Activated T-cell treated with anti-CD3 and anti-CD28 coated beads for 1 hour (primary cell): ENCODE data around the gene USF1.
"Not testable (repeated sequence)": the region's sequence is repeated elsewhere in the genome, so short reads cannot be mapped to it uniquely, and the experiment has no call there.

Experiments
- DNase-seq: peaks from one replicate; pipeline ENCODE4 v3.0.0-alpha.2; 2020; ENCODE audit warnings: low read depth

Gene USF1

DNA sequence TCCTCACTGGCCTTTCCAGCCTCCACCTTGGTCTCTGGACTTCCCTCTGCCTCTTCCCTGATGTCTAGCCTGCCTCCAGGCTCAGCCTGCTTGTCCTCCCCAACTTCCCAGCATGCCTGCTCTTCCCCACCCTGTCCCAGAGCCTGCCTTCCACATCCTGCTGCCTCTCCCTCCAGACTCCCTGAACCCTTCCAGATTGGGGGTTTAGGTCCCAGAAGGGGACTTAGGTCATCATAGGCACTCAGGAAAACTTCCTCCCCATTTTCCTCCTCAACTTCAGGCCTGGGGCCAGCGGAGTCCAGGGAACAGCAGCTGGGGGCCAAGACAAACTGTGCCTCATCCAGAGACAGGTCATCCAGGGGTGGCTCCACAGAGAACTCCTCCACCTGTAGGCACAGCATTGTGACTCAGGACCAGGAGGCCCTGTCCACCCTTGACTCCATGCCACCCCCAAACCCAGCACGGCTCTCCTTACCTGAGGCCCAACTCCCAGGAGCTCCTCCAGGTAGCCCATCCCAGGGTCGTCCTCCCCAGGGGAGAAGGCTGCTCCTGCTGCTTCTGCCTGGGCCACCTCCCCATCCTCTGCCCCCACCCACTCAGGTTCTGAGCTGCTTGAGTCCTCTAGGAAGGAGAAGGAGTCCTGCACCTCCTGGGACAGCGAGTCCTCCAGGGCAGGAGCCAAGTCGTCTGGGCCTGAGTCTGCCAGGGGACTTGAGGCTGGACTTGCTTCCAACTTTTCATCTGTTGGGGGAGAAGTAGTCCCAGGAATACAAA is 3.4 kb upstream of the USF1 start:
- DNase-seq = no peak

DNA sequence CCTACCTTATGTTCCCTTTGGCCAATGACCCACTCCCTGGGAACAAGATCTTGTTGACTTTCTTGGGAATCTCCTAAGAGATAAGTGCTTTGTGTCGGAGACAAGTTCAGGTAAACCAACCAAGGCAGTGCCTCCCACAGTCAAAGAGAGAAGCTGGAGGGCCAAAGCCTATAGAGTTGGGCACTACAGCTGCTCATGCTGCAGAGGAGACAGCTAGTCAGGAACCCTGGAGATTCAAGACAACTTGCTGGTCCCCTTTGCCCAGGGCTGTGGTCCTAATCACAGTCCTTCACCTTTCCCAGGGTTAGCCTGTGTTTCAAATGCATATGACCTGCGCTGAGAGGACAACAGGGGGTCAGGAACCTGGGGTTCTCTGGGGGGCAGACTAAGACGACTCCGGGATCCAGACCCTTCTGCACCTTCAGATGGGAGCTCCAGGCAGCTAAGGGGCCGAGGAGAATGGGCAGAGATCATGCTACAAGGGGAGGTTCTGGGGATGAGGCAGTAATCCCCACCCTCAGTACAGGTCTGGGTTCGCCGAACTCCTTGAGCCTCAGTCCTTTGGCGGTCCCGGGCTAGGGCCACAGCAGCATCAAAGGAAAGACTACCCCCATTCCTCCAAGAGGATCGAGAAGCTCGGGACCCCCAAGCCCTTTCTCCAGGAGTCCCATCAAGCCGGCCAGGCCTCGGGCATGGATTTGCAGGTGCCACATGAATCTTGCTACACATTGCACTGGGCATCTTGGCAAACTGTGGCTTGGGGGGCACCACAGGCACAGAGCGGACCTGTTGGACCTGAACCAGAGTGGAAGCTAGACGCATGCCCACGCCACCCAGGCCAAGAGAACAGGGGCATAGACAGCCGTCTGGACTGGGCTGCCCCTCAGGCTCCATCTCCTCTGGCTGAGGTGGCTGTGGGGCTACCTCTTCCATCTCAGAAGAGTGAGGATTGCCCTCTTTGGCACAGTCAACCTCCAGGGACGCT is 2.0 kb upstream of the USF1 start:
- DNase-seq = no peak

DNA sequence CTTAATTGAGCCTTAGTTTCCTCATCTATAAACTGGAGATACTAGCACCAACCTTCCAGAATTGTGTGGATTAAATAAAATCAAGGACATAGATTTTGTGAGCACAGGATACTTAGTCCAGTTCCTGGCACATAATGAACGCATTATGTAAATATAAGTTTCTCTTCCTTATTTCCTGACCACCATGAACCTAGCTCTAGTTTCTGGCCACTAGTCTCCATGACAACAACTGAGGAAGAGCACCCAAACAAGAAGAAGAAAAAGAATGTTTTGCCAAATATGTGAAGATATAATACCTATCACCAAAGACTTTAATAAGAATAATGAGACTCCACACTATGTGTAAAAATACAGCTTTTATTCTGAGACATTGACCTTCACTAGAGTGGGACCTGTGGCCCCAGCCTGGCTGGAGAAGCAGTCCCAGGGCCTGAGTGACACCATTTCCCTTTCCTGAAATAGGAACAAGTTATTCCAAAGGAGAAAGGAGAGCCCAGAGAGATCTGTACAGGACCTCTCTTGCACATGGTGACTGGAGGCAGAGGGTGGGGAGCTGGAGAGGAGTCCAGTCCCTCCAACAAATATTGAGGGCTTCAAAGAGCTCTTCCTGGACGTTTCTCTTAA is 940 bp upstream of the USF1 start:
- DNase-seq = no peak

DNA sequence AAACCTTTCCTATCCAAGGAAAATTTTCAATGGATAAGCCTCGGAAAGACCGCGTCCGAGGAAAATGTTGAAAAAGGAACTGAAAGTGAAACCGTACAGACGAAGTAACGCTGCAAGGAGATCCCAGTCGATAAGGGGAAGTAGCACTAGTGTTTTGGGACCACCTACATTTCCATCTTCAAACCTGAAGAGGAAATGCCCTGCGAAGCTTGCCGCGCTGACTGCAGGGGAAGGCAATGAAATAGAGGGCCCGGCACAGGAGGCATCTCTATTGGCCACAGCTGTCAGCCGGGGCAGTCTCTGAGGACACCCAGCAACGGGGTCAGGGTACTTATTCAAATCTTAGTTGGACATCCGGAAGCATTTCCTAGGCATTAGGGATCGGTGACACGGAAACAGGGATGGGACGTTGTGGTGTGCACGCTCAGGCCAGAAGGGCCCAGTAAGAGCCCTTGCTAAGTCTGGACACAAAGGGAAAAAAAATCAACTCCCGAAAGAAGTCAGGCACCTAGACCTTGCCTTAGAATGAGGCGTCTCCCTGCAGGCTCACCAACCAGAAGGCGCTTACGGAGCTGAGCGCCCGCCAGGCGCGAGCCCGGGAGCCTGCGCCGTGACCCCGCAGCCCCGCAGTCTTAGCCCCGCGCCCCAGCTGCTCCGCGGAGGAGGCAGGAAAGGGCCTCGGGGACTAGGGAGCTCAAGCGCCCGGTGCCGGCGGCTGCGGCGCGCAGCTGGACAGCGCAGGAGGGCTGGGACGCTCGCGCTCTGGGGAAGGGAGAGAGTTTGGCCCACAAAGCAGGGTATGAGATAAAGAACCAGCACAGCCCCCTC is 655 bp downstream of the USF1 start:
- DNase-seq = peak; percentile 48

DNA sequence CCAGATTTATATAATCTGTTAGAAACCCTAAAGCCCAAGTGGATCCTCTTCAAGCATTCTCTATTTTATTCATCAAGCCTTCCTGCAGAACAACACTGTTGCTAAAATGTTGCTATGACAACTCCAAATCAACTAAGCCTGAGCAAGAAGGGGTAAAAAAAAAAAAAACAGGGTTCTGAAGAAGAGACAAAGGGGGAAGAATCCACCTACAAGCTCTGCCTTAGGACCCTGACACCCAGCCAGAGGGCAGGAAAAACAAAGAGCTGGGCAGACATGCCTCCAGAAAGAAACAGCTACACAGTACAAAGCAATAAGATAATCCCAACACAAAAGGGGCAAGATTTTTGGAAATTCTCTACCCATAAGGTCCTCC is 1.3 kb downstream of the USF1 start:
- DNase-seq = no peak

DNA sequence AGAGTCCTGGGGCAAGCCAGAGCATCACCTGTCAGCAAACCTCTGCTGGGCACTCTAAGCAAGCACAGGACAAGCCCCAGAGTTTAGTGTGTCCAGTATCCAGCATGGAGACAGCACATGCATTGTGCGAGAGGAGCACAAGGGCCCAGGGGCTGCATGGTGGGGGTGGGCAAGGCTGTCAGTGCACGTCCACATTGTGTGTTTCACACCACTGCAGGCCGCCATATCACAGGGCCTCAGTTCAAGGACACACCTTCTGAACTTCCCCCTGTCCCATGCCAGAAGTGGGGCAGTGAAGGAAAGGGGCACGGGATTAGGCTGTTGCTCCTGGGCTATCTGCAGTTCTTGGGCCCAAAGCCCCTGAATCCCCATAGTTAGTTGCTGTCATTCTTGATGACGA is 6.2 kb downstream of the USF1 start:
- DNase-seq = no peak

DNA sequence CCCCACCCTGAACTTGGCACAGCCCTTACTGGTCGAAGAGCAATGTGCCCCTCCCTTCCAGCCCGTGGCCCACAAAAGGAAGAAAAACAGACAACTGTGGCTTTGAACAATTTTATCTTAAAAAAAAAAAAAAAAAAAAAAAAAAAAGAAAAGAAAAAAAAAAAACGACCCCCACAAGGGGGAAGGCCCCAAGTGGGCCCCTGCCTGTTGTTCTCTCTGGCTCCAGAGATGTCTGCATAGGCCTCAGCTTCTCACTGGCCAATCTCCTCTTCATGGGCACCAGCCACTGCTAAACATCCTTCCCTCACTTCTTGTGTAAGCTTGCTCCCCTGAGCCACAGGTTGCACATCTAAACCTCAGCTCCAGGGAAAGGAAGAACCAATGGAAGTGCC is 6.6 kb downstream of the USF1 start:
- DNase-seq = no peak

DNA sequence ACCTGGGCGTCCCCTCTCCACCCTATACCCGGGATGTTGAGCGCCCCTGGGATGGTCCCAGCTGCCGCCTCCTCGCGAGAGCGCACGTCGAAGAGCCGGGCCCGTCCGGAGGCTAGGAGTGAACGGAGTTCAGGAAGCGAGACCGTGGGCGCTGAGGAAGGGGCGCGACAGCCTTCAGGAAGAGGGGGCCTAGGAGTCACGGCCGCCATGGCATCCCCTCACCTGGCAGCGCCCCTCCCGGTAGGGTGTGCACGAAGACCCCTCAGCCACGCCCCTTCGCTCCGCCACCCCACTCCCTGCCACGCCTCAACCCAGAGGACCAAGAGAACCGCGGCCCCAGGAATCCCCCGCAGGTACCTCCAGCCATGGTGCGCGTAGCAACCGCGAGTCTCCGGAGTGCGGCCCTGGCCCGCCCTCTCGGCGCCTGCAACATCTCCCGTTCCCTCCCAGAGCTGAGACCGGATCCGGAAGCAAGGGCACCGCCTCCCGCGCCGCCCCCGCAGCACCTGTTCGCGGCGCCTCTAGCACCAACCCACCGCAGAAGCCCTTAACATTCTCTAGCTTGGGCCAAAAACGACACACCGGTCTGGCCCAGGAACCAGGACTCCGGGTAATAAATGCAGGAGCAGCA is 7.1 kb downstream of the USF1 start, which contains the start of gene TSTD1:
Gene TSTD1, minus strand, starts transcription at position 442 of the 631 bp plus-strand sequence. Its CDS starts 75 bp downstream, at position 367.
- peak; percentile 70 for DNase-seq

DNA sequence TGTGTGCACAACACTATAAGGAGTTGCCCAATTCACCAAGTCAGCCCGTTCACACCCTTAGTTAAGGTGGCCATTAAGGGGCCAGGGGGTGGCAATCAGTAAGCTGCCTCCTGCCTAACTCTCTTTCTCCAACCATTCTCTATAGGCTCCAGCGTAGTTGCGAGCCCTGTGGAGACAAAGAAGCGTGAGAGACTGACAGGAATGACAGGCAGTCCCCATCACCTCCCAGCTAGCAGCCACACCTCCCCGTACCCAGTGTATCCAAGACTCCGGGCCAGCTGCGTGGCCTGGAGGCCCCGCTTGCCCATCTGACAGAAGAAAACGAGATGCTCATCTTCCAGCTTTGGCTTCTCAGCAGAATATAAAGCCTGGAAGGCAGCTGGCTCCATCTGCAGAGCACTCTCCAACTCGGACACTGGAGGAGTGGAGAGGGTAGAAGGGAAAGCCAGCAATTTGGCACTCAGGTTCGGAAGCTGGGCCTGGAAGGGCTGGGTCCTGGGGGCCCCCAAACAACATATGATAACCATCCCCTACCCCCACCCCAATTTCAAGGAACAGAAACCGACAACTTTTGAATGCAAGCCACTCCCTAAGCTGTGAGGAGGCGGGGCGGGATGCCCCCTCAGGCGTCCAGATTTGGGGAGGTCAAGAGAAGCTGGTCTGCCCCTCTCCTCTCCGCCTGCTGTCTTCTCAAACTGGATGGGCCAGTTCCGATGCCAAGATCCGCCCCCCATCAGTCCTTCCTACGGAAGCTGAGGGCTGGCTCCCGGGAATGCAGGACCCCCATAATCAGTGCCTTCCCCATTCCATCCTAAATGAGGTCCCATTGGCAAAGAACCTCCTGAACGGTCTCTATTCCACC is 7.9 kb downstream of the USF1 start:
- no peak for DNase-seq

DNA sequence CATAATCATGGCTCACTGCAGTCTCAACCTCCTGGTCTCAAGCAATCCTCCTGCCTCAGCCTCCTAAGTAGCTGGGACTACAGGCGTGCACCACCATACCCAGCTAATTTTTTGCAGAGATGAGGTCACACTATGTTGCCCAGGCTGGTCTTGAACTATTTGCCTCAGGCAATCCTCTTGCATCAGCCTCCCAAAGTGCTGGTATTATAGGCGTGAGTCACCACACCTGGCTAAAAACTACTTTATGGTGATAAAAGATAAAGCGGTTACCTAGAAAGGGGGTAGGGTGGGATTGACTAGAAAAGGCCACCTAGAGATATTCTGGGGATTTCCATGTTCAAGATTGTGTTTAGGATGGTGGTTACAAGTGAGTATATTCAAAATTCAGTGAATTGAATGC is 12.0 kb downstream of the USF1 start:
- no peak for DNase-seq

DNA sequence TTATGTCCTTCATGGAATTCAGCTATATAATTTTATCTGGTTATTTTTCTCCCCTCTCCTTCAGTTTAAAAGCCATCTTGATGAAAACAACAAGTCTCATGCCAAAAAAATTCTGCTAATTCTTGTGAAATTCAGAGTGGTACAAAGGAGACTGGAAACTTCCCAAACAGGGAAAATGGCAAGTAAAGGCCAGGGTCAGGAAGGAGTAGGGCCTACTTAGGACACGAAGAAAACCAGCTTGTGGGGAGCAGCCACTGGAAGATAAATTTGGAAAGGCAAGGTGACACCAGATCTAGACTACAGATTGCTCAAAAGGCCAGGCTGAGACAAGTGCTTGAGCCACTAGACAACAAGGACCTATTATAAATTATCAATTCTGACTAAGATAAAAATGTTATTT is 13.4 kb downstream of the USF1 start:
- DNase-seq = no peak

DNA sequence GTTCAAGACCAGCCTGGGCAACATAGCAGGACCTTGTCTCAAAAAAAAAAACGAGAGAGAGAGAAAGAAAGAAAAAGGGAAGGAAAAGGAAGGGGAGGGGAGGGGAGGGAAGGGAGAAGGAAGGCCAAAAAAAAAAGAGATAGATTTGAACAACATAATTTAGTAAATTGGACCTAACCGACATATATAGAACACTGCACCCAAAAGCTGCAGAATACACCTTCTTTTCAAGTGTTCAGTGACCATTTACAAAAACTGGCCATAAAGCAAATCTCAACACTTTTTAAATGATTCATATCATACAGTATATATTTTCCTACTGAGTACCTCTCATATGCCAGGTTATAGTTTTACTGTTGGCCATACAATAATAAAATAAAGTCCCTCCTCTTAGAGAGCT is 13.9 kb downstream of the USF1 start:
- DNase-seq = no peak

DNA sequence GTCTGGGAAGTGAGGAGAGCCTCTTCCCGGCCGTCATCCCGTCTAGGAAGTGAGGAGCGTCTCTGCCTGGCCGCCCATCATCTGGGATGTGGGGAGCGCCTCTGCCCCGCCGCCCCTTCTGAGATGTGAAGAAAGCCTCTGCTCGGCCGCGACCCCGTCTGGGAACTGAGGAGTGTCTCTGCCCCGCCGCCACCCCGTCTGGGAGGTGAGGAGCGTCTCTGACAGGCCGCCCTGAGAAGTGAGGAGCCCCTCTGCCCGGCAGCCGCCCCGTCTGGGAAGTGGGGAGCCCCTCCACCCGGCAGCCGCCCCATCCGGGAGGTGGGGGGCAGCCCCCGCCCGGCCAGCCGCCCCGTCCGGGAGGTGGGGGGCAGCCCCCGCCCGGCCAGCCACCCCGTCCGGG is 16.3 kb downstream of the USF1 start:
- DNase-seq = not testable (repeated sequence)

DNA sequence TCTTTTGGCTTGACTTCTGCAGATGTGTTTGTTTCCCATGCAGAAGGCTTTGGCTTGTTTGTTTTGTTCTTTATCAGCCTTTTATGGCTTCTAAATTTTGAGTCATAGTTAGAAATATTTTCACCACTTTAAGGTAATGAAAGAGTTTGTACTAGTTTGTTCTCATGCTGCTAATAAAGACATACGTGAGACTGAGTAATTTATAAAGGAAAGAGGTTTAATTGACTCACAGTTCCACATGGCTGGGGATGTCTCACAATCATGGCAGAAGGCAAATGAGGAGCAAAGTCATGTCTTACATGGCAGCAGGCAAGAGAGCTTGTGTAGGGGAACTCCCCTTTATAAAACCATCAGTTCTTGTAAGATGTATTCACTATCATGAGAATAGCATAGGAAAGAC is 18.8 kb downstream of the USF1 start:
- DNase-seq = not testable (repeated sequence)

DNA sequence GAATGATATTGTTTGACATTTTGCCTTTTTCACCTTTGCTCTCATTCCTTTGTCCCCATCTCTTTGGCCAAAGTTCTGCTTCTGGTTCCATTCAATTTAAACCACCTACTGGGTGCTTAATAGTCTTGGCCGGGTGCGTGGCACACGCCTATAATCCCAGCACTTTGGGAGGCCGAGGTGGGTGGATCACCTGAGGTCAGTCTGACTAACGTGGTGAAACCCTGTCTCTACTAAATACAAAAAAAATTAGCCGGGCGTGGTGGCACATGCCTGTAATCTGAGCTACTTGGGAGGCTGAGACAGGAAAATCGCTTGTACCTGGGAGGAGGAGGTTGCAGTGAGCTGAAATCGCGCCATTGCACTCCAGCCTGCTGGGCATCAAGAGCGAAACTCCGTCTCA is 23.3 kb downstream of the USF1 start:
- not testable (repeated sequence) for DNase-seq

DNA sequence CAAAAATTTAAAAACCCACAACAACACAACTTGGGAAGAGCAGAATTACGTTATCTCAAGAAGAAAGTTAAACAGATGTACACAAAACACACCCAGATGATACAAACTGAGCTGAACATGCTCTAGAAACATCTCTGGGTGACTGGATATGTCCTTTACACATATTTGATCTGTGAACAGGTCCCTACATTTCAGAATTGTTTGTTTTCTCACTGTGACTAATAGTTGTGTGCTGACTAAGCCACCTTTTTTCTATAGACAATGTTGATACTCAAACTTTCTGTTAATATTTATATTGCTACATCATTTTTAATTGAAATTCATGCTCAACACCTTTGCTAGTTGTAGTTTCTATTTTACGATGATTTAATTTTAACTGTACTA is 23.8 kb downstream of the USF1 start:
- DNase-seq = no peak

DNA sequence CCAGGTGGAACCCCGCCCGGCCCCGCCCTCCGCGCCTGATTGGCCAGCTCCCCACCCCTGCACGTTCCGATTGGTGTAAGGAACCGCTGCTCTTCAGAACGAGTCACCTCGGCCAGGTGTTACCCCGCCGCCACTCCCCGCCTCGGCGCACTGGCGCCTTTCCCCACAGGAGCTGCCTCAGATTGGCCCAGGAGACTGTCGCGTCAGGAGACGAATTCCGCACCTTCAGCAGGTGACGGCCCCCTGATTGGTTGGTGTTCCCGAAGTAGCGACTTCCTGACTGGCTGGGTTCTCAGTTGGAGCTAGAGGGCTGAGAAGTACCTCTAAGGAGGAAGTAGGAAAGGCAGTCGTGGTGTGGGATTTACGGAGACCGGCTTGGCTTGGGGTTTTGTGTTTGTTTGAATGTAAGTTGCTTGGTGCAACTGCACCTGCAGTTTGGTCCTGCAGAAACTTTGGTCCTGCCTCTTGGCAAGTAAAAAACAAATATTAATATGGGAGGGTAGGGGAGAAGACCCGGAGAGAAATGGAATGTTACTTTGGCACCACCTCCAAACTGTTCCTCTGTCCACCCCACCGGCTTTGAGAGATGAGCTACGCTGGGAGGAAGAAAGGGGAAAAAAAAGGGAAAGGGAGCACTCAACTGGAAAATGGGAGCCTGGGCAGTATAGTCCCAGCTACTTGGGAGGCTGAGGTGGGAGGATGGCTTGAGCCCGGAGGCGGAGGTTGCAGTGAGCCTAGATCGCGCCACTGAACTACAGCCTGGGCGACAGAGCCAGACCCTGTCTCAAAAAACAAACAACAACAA is 24.4 kb downstream of the USF1 start:
- DNase-seq = peak; percentile 80

DNA sequence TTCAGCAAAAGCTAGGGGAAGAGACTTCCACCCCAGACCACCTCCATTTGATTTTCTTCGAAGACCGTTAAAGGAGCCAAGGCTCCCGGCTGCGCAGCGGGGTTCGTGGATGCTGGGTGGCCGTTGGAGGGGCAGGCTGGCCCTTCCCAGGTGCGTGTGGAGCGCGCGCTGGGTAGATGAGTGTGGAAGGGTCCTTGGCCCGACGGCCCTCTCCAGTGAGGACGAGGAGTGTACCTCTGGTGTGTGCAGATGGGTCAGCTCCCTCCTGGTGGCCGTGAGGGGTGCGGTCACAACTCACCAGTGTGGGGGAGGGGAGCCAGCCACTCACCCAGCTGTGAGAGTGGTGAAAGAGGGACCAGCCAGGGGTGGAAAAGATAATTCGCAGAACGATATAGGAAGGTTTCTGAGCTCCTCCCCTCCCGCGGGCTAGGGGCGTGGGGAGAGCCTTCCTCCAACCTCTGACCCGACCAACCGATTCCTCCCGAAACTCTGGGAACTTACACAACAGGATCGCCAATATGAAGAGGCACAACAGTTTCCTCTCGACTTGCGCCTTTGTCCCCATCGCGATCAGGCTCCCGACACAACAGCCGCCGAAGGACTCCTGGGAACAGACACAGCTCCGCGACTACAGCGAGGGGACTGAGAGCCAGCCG is 25.1 kb downstream of the USF1 start, which contains the start of gene F11R:
Gene F11R, minus strand, starts transcription at position 644 of the 656 bp plus-strand sequence. Its CDS starts 79 bp downstream, at position 565.
- no peak for DNase-seq
